GM21381 (cell line): Measurements from ENCODE around the gene SLC28A1.
A peak's percentile ranks its signal among the peaks of the same experiment; 100 is the strongest.
"Not testable (repeated sequence)": the region's sequence is repeated elsewhere in the genome, so short reads cannot be mapped to it uniquely, and the experiment has no call there.

Experiments
- ATAC-seq: cut with Tn5 transposase; IDR thresholded peaks from one replicate; pipeline ENCODE4 v1.9.1; 2021; ENCODE audit warnings: mild to moderate bottlenecking, moderate library complexity; ENCODE audit not compliant: unreplicated experiment

SLC28A1 gene

DNA sequence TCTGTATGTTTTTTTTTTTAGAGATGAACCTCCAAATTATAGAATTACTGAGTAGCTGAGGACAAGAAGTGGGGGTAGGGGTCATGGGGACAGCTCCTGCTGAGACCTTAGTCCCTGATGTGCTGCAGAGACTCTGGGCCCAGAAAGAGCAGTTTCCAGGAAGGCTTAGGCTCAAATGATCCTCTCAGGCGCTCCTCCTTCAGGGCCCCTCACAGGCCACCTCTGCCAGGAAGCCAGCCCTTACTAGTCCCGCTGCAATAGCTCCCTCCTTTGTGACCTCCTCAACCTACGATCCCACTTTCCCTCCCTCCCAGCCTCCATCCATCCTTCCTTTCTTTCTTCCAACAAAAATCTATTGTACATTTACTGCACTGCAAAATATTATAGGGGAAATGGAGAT, 24.6 kb downstream of the SLC28A1 start:
- ATAC-seq, result no peak

DNA sequence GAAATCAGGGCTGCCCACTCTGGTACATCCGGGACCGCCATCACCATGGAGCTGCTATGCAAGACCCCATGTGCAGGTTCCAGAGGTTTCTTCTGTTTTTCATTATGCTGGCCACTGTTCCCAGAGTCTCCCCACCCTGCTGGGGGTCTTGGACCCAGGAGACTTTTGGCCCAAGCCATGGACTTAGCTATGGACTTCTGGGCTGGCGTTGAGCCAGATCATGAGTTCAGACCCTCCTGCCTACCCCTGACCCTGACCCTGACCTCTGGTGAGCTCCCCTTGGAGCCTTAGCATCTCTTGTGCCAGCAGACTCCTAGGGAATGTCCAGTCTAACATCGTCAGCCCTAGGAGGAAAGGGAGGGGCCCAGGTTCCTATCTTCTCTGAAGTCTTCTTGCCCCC, 25.3 kb downstream of the SLC28A1 start:
- ATAC-seq, result no peak

DNA sequence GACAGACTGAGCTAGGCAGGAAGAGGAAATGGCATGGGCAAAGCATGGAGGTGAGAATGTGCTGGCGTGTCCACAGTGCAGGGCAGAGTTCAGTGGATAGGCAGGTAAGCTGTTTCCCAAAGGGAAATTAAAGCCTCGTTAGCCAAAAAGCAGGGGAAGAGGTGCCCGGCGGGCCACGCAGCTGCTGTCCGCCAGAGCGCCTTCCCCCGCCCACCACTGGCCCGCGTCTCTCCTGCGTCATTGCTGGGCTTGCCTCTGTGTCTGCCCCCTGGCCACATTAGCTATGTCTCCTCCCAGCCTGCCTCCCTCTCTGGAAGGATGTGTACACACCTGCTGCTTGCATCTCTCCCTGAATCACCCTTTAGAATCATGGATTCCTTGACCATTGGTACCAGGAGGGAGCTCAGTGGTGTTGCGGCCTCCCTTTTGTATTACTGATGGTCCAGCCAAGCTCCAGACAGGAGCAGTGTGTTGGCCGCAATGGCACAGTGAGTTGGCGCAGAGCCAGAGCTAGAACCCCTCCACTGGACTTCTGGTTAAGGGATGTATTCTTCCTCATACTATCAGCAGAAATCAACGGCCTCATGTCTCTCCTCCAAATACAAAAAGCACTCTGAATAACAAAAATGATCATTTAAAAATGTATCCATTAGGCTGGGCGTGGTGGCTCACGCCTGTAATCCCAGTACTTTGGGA, 26.6 kb downstream of the SLC28A1 start:
- no peak for ATAC-seq

DNA sequence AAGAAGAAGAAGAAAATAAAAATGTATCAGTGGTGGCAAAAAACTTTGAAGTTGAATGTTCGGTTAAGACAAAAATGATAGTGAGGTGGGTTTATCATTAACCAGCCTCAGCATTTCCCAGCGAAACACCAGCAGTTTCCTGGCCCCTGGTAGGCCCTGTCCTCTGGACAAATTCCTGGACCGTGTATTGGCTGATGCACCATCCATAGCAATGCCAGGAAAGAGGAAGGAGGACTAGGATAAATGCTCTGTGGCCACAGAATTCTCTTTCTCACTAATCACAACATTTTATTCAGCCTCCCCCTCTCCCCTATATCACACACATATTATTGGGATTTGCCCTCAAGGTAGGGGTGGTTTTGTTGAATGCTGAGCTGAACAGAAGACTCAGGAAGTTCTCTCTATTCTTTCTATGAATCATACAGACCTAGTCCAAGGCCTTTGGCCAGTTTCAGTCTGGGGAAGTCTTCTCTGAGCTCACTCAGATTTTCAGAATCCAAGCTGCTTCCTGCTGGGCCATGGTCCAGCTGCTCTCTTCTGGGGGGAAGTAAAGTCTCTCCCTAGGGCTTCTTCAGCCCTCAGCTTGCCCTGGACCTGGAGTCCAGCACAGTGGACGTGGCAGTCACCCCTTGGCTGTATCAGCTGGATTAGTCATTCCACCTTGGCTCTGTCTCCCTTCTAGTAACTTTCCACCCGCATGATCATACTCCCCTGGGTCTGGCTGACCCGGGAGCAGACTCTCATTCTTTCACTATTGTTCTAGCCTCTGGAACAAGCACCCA, 27.6 kb downstream of the SLC28A1 start:
- no peak for ATAC-seq

DNA sequence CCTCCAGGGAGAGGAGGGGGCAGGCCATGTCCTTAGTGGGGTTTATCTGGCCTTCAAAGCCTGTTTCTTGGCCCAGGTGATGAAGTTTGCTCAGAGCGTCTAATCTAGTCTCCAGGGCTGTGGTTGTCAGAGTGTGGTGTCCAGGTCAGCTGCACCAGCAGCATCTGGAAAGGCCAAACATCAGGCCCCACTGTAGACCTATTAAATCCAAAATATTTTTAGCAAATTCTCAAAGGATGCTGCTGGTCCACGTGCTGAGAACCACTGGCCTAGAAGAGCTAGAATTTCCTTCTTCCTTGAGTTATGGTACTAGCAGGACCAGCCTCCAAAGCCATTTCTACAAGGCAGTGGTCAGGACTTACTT, 28.9 kb downstream of the SLC28A1 start:
- no peak for ATAC-seq

DNA sequence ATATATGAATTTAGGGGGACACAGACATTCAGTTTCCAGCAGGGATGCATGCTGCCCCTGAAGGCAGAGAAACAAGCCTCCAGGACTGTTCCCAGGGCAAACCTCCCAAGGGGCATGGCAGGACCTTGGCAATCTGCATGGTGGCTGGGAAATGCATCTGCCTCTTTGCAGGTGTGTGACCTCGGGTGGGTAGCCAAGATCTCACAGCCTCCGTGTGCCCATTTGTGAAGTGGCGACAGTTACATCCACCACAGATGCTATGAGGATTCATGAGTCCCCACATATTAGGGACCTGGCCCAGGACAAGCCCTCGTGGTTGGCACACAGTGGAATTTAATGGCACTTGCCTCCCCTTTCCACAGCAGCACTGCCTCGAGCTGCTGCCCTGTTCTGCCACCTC, 29.9 kb downstream of the SLC28A1 start:
- ATAC-seq, result no peak

DNA sequence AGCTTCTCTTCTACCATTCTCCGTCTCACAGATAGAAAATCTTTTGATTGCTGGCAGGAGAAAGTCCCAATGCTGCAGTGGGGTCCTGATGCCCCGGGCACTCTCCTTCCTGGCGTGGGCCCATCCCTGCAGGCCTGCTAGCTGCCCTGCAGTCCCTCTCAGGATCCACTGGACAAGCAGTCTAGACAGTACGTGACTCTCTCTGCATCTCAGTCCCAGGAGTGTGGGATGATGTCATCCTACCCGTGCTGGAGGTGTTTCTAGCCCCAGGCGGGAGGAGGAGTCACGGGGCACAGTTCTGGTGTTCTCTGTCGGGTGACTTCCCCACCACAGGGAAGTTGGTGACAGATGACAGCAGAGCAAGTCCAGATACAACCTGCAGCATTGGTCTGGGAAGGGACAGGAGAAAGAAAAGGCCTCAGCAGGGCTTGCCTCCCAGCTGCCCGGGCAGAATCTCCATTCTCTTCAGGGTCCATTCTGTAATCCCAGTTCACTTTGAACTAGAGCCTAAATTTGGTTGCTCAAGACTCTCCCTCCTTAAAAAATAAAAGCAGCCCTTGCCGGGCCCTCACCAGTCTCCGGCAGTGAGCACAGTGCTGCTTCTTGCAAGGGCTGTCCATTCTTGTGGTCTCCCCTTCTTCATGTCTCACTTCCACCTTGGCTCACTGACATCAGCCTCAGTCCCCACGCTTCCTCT, 30.6 kb downstream of the SLC28A1 start:
- ATAC-seq, result peak; percentile 94

DNA sequence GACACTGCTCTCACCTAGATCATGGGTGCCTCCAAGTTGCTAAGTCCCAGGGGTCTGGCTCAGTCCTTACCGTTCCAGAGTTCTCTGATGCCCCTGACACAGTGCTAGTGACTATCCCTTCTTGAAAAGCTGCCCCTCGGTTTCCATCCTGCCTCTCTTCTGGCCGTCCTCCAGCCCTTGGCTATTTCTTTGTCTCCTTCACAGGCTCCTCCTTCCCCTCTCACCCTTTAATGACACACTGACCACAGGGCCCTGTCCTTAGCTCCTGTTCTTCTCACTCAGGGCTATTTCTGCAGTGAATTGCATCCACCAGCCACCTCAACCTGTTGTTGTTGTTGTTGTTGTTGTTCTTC, 31.1 kb downstream of the SLC28A1 start:
- ATAC-seq, result no peak

DNA sequence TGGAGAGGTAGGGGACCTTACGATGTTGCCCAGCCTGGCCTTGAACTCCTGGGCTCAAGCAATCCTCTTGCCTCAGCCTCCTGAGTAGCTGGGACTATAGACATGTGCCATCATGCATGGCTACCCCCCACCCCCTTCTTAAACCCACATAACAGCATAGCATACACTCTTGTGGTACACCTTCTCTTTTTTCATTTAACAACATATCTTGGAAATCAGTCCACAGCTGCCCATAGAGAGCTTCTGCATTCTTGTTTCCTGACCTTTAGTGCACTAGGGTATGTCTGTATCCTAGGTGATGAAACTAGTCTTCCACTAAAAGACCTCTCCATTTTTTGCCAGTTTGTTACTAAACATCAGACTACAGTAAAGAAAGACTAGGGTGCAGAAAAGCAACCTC, 33.0 kb downstream of the SLC28A1 start:
- ATAC-seq, result no peak

DNA sequence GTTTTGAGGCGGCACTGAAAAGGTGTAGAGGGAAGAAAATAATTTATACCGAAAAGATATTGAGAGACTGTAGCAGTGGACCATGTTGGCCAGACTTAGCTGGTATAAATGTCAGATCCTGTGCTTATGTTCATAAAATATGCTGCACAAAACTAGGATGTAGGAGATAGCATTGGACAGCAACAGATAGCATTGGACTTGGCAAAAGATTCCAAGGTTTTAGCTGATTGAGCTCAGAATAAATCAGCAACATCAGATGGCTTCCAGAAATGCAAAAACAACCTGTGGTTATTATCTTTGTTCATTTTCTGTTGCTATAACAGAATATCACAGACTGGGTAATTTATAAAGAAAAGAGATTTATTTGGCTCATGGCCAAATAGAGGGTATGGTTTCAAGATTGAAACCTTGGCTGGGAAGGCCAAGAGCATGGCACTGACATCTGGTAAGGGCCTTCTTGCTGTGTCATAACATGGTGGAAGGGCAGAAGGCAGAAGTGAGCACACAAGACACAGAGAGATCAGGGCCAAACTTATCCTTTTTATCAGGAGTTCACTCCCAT, 34.7 kb downstream of the SLC28A1 start:
- ATAC-seq, result no peak

DNA sequence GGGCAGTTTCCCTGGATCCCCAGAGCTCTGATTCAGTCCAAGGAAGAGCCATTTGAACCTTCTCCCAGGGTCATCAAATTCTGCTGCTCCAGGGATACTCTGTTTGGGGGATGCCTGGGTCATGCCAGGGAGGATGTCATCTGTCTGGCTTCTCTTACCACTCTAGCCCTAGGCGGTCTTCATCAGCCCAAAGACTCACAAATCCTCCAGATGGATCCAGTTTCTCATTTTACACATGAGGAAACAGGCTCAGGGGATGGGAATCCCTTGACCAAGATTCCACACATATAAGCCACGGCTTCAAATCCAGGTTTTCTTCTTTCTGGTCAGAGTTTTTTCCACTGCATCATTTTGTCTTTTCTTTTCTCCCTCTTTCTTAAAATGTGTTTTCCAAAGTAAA, 36.7 kb downstream of the SLC28A1 start:
- no peak for ATAC-seq

DNA sequence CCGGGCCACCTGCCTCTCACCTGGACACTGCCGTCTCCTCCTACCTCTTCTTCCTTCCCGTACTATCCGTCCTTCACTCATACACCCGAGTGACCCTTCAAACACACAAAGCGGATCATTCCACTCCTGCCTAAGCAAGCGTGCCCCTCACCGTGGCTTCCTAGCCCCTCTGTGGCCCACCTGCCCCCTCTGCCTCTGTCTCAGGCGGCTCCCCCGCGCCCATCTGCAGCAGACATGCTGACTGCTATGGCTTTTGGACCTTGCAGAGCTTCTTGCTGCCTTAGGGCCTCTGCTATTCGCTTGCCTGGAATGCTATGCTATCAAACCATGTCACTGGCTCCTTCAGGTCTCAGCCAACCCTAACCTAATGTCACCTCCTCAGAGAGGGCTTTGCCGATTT, 38.1 kb downstream of the SLC28A1 start:
- no peak for ATAC-seq

DNA sequence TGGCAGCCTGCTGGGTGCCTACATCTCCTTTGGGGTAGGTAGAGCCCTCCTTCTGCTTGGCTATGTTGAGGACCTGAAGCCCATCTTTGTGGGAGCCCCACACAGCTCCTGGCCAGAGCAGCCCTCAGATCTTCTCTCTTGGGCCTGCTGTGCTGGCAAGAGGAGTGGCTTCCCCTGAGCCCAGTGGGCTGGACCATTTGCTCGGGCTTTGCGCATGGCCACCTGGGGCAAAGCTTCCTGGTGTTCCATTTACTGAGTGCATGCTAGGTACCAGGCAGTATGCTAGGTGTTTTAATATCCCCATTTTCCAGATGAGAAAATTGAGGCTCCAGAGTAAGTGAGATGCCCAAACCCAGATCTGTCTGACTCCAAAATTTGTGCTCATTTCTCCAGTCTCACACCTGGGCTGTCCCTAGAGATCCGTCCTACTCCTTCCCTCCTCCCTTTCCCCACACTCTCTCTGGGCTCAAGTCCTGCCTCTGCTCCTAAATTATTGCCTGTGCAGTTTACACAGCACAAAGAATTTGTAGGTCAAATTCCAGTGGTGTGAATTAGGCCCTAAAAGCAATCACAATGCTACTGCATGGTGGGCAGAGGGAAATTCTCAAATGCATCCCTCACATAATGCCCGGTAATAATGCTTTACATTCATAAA, 39.7 kb downstream of the SLC28A1 start:
- no peak for ATAC-seq

DNA sequence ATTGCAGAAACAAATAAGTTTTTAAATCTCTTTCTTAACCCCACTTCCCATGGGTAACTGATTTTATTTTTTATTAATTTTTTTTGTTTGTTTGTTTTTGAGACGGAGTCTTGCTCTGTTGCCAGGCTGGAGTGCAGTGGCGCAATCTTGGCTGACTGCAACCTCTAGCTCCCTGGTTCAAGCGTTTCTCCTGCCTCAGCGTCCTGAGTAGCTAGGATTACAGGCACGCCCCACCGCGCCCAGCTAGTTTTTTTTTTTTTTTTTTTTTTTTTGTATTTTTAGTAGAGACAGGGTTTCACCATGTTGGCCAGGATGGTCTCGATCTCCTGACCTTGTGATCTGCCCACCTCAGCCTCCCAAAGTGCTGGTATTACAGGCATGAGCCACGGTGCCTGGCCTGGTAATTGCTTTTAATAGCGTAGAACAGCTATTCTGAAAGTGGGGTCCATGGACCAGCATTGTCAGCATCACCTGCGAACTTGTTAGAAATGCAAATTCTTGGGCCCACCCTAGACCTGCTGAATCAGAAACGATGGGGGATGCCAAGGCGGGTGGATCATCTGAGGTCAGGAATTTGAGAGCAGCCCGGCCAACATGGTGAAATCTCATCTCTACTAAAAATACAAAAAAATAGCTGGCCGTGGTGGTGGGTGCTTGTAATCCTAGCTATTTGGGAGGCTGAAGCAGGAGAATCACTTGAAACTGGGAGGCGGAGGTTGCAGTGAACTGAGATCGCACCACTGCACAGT, 40.5 kb downstream of the SLC28A1 start:
- not testable (repeated sequence) for ATAC-seq

DNA sequence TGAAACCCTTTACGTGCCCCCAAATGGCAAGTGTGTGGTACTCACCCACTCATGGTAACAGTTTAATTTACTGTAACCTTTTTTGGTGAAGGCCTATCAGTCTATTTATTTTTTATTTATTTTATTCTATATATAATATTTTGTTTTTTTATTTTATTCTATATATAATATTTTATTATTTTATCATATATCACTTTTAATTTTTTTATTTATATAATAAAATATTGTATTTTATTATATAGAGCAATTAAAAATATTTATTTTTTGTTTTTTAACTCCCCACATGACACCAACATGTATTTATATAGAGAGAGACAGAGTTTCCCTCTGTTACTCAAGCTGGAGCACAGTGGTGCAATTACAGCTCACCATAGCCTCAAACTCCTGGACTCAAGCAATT, 41.4 kb downstream of the SLC28A1 start:
- ATAC-seq, result no peak

DNA sequence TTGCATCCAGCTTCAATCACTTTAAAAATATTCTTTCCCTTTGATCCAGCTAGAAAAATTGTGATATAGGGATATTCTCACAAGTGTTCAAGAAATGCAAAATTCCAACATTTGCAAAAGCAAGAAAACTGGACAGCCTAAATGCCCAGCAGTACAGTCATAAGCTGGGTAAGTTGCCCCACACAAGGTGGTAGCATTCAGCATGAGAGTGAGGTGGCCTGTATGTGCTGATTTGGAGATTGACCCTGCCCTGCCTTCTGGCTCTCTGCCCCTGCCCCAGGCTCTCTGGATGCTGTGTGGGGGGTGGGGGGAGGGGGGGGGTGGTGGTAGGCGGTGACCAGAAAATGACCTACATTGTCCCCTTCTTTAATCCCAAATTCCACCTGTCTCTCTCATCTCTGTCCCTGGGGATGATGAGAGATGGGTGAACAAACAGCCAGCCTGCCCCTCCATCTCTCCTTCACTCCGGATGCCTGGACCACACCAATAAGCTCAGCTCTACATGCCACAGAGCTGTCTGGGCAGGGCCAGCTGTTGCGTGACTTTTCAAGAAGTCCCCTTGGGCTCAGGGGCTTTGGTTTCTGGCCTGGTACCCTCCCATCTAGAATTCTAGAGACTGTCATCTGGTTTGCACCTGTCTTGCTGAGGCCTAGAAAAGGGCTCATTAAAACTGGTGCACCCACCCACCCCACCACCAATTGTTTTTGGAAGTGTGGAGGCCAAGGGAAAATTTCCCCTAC, 42.2 kb downstream of the SLC28A1 start:
- ATAC-seq, result no peak

DNA sequence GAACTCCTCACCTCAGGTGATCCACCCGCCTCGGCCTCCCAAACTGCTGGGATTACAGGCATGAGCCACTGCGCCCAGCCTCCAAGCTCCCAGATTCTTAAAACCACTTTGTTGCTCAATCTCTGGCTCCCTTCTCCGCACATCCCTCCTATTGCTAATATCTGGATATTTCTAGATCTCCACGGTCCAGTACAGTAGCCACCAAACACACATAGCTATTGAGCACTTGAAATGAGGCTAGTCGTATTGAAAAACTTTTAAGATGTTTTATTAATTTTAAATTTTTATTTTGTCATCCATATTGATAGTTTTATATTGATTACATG, 44.3 kb downstream of the SLC28A1 start:
- ATAC-seq, result no peak

DNA sequence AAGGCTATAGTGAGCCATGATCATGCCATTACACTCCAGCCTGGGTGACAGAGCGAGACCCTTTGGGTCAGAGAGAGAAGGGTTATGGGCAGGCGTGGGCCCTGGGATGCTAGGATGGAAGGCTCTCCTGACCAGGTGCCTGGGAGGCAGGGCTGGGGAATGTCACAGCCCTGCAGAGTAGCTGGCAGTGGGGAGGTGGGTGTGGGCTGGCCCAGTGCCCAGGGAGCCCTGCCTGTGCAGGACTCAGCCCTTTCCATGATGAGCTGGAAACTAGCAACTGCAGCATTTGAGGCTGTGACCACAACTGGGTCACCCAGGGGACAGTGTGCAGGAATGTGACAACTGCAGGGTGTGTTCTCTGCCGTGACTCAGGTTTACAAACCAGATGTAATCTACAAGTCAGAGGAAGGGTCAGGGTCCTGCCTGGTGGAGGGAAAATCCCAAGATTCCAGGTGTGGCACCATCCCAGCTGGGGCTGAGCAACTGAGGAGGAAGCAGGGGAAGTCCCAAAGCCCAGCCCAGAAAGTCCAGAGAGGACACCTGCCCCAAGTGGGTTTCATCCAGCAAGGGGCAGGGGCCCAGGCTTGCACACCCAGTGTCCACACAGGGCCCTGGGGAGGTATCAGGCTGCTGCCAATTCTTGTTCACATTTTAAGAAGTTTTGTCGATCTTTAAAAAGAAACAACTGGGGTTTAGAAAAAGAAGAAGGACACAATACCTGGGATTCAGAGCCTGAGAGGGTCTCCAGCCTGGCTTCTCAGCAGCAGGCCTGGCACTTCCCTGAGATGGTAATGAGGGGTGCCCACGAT, 45.5 kb downstream of the SLC28A1 start:
- no peak for ATAC-seq
